Activated CD8-positive, alpha-beta T cell treated with anti-CD3 and anti-CD28 coated beads for 36 hours (primary cell): ENCODE results near the gene DRAXIN. TPM values are rescaled to one million over a fixed set of nuclear protein-coding genes. Genes with fewer than 3 reads are reported as not detected.

Experiments used
- ATAC-seq: fragments of 200-7000 bp; cut with Tn5 transposase; one replicate; pipeline ENCODE4 v1.10.0; 2021; ENCODE audit warnings: mild to moderate bottlenecking, moderate library complexity
- CTCF ChIA-PET: fragments of 350-600 bp; sonication (Branson Sonifier 250); formaldehyde crosslinking; loops from one replicate; lab custom pipeline; 2021; ENCODE audit warnings: antibody characterized with exemption; lab: Charles Lee
- POLR2A ChIA-PET: fragments of 350-600 bp; sonication (Branson Sonifier 250); formaldehyde crosslinking; loops from one replicate; lab custom pipeline; 2021; ENCODE audit warnings: antibody characterized with exemption; lab: Charles Lee
- DNase-seq: peaks from one replicate; pipeline ENCODE4 v3.0.0-alpha.2; 2020
- H3K27ac Mint-ChIP-seq: one replicate; pipeline ENCODE4 v1.8.0; 2021; ENCODE audit warnings: mild to moderate bottlenecking, mixed read lengths
- H3K27me3 Mint-ChIP-seq: one replicate; pipeline ENCODE4 v1.8.0; 2021; ENCODE audit warnings: mixed read lengths
- H3K36me3 Mint-ChIP-seq: one replicate; pipeline ENCODE4 v1.8.0; 2021; ENCODE audit warnings: low read depth, mixed read lengths
- H3K4me1 Mint-ChIP-seq: one replicate; pipeline ENCODE4 v1.8.0; 2021; ENCODE audit warnings: low read depth, mixed read lengths
- H3K4me3 Mint-ChIP-seq: one replicate; pipeline ENCODE4 v1.8.0; 2021; ENCODE audit warnings: mild to moderate bottlenecking, moderate library complexity, mixed read lengths
- H3K9me3 Mint-ChIP-seq: one replicate; pipeline ENCODE4 v1.8.0; 2021; ENCODE audit warnings: mixed read lengths
- CTCF ChIP-seq: fragments of 200-600 bp; IDR thresholded peaks from one replicate; pipeline ENCODE4 v1.8.0; 2022; ENCODE audit warnings: antibody characterized with exemption, mild to moderate bottlenecking
- intact Hi-C: fragments of 100-400 bp; cut with micrococcal nuclease; formaldehyde crosslinking; loops from one replicate; pipeline ENCODE4 v1.10.0; 2022
- total RNA-seq, 2 experiments: library from RNA; stranded (reverse); gene quantifications; one replicate each; pipeline ENCODE4 v1.2.3, GENCODE V29; 2021

The DRAXIN gene
- total RNA-seq, 2 experiments from 2014 or later: 0.18 to 0.20 TPM

- ATAC-seq (no peak), DNase-seq (no peak)
- CTCF ChIA-PET: interaction anchor here (0.8 to 5.1 kb wide), 17 partner anchors 8 to 383 kb away, joined by 3 to 26 read pairs (median 4); partner anchors contain the start of genes AGTRAP, FBXO6 and MAD2L2
- TF ChIP-seq CTCF: no peak
- Mint-ChIP-seq H3K27ac (no peak overlapping the region), H3K27me3 (no peaks in the 10 kb centered on the region), H3K36me3 (no peaks in the 10 kb centered on the region), H3K4me1 (no peaks in the 10 kb centered on the region), H3K4me3 (no peak overlapping the region), H3K9me3 (no peaks in the 10 kb centered on the region)
- intact Hi-C loops: no loop called here
- POLR2A ChIA-PET: no interaction called here
Observed at GRCh38 chr1:11711490-11711889, 20.0 kb downstream of the DRAXIN start.

- Mint-ChIP-seq H3K4me3 (no peak overlapping the region), H3K27ac (no peak overlapping the region), H3K36me3 (no peaks in the 10 kb centered on the region), H3K27me3 (no peaks in the 10 kb centered on the region), H3K9me3 (no peaks in the 10 kb centered on the region), H3K4me1 (no peaks in the 10 kb centered on the region)
- CTCF ChIA-PET: interaction anchor here (1.1 to 5.1 kb wide), 3 partner anchors 22 to 67 kb away, joined by 3 to 26 read pairs (median 3); partner anchors contain the start of gene FBXO6
- no peak for TF ChIP-seq CTCF
- ATAC-seq (no peak), DNase-seq (no peak)
- POLR2A ChIA-PET: no interaction called here
- intact Hi-C loops: no loop called here
Observed at GRCh38 chr1:11712285-11712684, 20.8 kb downstream of the DRAXIN start.

GRCh38 chr1:11713095-11713494, 21.6 kb downstream of the DRAXIN start:
- intact Hi-C loops: no loop called here
- TF ChIP-seq CTCF: no peak
- Mint-ChIP-seq H3K4me1 (no peaks in the 10 kb centered on the region), H3K27ac (no peak overlapping the region), H3K36me3 (no peaks in the 10 kb centered on the region), H3K4me3 (no peak overlapping the region), H3K9me3 (no peaks in the 10 kb centered on the region), H3K27me3 (no peaks in the 10 kb centered on the region)
- ChIA-PET POLR2A (no interaction called here), CTCF (interaction anchor here (1.1 to 5.1 kb wide), 2 partner anchors 48 to 68 kb away, joined by 3 to 26 read pairs; partner anchors contain the start of gene FBXO6)
- no peak for ATAC-seq
- DNase-seq: no peak

GRCh38 chr1:11714831-11715575, 23.5 kb downstream of the DRAXIN start:
- H3K27me3 Mint-ChIP-seq: no peaks in the 10 kb centered on the region

More at GRCh38 chr1:11714831-11715575, 23.5 kb downstream of the DRAXIN start:
- no peak overlapping the region for H3K4me3 Mint-ChIP-seq
- POLR2A ChIA-PET: interaction anchor here (1.2 kb wide), 1 partner anchor 193 kb away, joined by 3 read pairs; no protein-coding TSS in a partner anchor
- ATAC-seq: no peak
- no peak overlapping the region for H3K27ac Mint-ChIP-seq
- peaks cover 10% of the 10 kb centered on the region for H3K4me1 Mint-ChIP-seq
- TF ChIP-seq CTCF: no peak
- intact Hi-C loops: loop anchor here (5.0 kb wide), 1 partner anchor 68 kb away; no protein-coding TSS in a partner anchor
- no peaks in the 10 kb centered on the region for H3K9me3 Mint-ChIP-seq
- no peaks in the 10 kb centered on the region for H3K36me3 Mint-ChIP-seq
- DNase-seq: no peak
- CTCF ChIA-PET: interaction anchor here (1.4 to 2.7 kb wide), 5 partner anchors 17 to 71 kb away, joined by 3 to 11 read pairs (median 5); no protein-coding TSS in a partner anchor
